Measurements from ENCODE around the gene GRAMD1B. TPM values are rescaled to one million over a fixed set of nuclear protein-coding genes. Genes with fewer than 3 reads are reported as not detected.
A peak's percentile ranks its signal among the peaks of the same experiment; 100 is the strongest.
"Not testable (repeated sequence)": the region's sequence is repeated elsewhere in the genome, so short reads cannot be mapped to it uniquely, and the experiment has no call there.

The GRAMD1B gene
- total and polyA plus RNA-seq, 8 donors = 1.1 to 4.8 (median 2.2) TPM

DNA sequence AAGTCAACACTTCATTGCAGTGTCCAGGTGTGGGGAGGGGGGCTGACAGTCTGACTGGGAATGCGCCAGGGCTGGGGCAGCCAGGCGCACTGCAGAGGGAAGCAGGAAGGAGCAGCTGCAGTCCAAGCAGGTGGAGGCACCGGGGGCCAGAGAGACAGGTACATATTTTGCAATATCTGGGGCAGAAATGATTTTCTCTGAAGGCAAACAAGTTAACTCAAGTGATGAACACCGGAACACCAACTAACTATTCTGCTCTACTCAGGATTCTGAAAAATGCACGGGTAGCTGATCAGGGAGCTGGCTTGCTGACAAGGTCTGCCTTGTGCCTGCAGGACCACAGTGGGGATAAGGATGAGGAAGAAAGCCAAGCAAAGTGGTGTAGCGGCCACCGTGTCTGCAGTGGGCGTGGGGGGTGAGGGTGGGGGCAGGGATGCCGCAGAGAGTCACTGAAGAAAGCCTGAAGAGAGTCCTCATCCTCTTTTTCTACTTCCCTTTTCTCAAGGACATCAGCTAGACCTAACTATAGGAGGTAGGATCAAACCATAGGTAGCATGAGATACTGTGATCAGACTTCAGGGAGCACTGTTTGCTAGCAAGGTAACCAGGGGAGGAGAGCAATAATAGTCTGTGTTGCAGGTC lies 141.0 kb downstream of the GRAMD1B start:
- WGBS, 2 donors = 61 to 69% methylated on average over 9 of the region's 9 CpGs
- Histone ChIP-seq H3K4me3 (no peak overlapping the region), H3K9me3 (no peaks in the 10 kb centered on the region), H3K27me3 (peaks cover 0 to under 1% (median 0%) of the 10 kb centered on the region in 4 donors), H3K27ac (no peak overlapping the region), H3K4me1 (no peaks in the 10 kb centered on the region), H3K36me3 (no peaks in the 10 kb centered on the region)
- DNase-seq (no peak), FAIRE-seq (no peak), ATAC-seq (peak in 2 of 4 donors; percentile 32 to 54)
- intact Hi-C loops (cut with DNase I) = no loop called here
- TF ChIP-seq, protein P1, sequence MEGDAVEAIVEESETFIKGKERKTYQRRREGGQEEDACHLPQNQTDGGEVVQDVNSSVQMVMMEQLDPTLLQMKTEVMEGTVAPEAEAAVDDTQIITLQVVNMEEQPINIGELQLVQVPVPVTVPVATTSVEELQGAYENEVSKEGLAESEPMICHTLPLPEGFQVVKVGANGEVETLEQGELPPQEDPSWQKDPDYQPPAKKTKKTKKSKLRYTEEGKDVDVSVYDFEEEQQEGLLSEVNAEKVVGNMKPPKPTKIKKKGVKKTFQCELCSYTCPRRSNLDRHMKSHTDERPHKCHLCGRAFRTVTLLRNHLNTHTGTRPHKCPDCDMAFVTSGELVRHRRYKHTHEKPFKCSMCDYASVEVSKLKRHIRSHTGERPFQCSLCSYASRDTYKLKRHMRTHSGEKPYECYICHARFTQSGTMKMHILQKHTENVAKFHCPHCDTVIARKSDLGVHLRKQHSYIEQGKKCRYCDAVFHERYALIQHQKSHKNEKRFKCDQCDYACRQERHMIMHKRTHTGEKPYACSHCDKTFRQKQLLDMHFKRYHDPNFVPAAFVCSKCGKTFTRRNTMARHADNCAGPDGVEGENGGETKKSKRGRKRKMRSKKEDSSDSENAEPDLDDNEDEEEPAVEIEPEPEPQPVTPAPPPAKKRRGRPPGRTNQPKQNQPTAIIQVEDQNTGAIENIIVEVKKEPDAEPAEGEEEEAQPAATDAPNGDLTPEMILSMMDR (IDR thresholded peaks at IDR 0.05) = no peak

DNA sequence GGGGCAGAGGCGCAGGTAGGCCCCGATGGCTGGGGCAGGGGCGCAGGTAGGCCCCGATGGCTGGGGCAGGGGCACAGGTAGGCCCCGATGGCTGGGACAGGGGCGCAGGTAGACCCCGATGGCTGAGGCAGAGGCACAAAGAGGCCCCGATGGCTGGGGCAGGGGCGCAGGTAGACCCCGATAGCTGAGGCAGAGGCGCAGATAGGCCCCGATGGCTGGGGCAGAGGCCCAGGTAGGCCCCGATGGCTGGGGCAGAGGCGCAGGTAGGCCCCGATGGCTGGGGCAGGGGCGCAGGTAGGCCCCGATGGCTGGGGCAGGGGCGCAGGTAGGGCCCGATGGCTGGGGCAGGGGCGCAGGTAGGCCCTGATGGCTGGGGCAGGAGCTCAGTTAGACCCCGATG lies 142.7 kb downstream of the GRAMD1B start:
- H3K9me3 ChIP-seq; ATAC-seq; H3K27ac ChIP-seq; intact Hi-C loops (cut with DNase I); H3K27me3 ChIP-seq; FAIRE-seq; H3K4me3 ChIP-seq; H3K4me1 ChIP-seq; H3K36me3 ChIP-seq; DNase-seq: not testable (repeated sequence)
- WGBS, 2 donors = 93 to 94% methylated on average over 20 to 21 of the region's 21 CpGs

DNA sequence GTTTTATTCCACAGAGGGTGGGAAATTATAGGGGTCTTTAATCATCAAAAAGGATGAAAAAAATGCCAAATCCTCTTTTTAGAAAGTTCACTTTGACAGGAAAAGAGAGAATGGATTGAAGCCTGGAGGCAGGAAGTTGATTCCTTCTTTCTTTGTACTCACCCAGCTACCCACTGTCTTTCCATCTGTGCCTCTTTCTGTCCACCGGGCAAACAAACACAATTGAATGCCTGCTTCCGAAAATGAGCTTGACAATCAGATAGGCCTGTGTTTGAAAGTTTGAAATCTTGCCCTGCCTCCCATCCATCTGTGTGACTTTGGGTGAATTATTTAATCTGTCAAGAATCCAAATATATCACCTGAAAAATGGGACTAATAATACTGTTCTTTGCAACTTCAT lies 143.2 kb downstream of the GRAMD1B start:
- FAIRE-seq (no peak), ATAC-seq (no peak), DNase-seq (no peak)
- H3K4me1 ChIP-seq = no peaks in the 10 kb centered on the region
- no peaks in the 10 kb centered on the region for H3K36me3 ChIP-seq
- no peaks in the 10 kb centered on the region for H3K9me3 ChIP-seq
- 32 to 33% methylated on average over 2 of the region's 2 CpGs for WGBS, 2 donors
- no peak overlapping the region for H3K4me3 ChIP-seq
- no peak overlapping the region for H3K27ac ChIP-seq
- TF ChIP-seq, protein P1 (IDR thresholded peaks at IDR 0.05) = no peak
- intact Hi-C loops (cut with DNase I) = no loop called here
- peaks cover 0 to 5% (median 2%) of the 10 kb centered on the region in 4 donors for H3K27me3 ChIP-seq

DNA sequence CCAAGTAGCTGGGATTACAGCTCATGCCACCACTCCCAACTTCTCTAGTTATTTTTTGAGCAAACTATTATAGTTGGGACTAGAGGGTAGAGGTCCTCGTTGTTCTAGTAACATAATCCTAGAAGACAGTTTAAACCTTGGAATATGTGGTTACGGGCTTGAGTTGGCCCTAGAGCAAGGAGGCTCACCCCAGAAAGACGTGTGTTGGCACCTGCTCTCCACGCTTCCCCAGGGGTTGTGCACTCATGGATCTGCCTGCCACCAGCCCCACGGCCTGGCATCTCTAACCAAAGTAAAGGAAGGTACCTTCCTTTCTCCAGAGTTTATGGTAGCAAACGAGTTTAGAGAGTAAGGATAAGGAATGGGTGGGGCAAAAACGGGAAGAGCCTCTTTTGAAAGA lies 145.4 kb downstream of the GRAMD1B start:
- TF ChIP-seq, protein P1 (IDR thresholded peaks at IDR 0.05) = no peak
- intact Hi-C loops (cut with DNase I) = loop anchor here in 2 of 3 donors (5.0 kb wide), 2 partner anchors 63 to 132 kb away; no protein-coding TSS in a partner anchor
- no peaks in the 10 kb centered on the region for H3K9me3 ChIP-seq
- FAIRE-seq (no peak), DNase-seq (no peak), ATAC-seq (no peak)
- H3K27me3 ChIP-seq = peaks cover 0 to 5% (median 2%) of the 10 kb centered on the region in 4 donors
- WGBS, 2 donors = 51 to 63% methylated on average over 7 of the region's 7 CpGs
- no peaks in the 10 kb centered on the region for H3K4me1 ChIP-seq
- no peaks in the 10 kb centered on the region for H3K36me3 ChIP-seq
- no peak overlapping the region for H3K4me3 ChIP-seq
- no peak overlapping the region for H3K27ac ChIP-seq

DNA sequence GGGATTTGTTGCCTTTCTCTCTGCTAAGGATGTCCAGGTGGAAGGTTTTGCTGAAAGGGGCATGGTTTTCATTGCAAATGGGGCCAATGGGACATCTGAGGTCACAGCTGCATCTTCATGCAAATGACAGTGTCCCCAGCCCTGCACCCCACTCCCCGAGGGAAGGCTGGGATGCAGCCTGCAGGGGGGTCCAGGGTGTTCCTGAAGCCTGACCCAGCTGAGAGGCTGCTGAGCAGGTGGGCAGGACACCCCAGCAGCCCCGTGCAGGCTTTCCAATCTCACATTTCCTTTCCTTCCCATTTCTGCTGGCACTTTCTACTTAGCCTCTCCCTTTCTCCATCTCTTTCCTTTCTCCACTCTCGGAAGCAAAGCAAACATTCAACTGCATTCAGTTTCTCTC lies 146.0 kb downstream of the GRAMD1B start:
- FAIRE-seq = no peak

More for the DNA sequence above, 146.0 kb downstream of the GRAMD1B start:
- H3K36me3 ChIP-seq = no peaks in the 10 kb centered on the region
- peaks cover 0 to 5% (median 2%) of the 10 kb centered on the region in 4 donors for H3K27me3 ChIP-seq
- 52 to 61% methylated on average over 3 of the region's 3 CpGs for WGBS, 2 donors
- H3K9me3 ChIP-seq = no peaks in the 10 kb centered on the region
- H3K4me3 ChIP-seq = no peak overlapping the region
- peaks cover 0 to 3% (median 0%) of the 10 kb centered on the region in 3 donors for H3K4me1 ChIP-seq
- intact Hi-C loops (cut with DNase I) = loop anchor here in 2 of 3 donors (5.0 kb wide), 2 partner anchors 64 to 131 kb away; no protein-coding TSS in a partner anchor
- TF ChIP-seq, protein P1 (IDR thresholded peaks at IDR 0.05) = no peak
- DNase-seq = no peak
- no peak for ATAC-seq
- H3K27ac ChIP-seq = no peak overlapping the region
